Measurements from ENCODE around the gene PRG3. TPM values are rescaled to one million over a fixed set of nuclear protein-coding genes. Genes with fewer than 3 reads are reported as not detected.

The PRG3 gene
- total RNA-seq, 2 experiments from 2014 or later: not detected

GRCh38 chr11:57327721-57328120 is 53.2 kb downstream of the PRG3 start:
- Histone ChIP-seq H3K9me3 (ENCODE audit: control insufficient read depth in 1 of 2, insufficient read depth in 1 of 2, low read length in 2 of 2) (no peaks in the 10 kb centered on the region), H3K27me3 (ENCODE audit: control insufficient read depth in 1 of 2, insufficient read depth in 2 of 2, low read length in 2 of 2) (no peaks in the 10 kb centered on the region), H3K4me1 (ENCODE audit: insufficient read depth, low read length) (peaks cover 25% of the 10 kb centered on the region), H3K27ac (ENCODE audit: low read depth in 1 of 2, low read length in 2 of 2) (no peak overlapping the region), H3K4me3 (ENCODE audit: low read length) (no peak overlapping the region), H3K36me3 (ENCODE audit: insufficient read depth, low read length) (peaks cover 65% of the 10 kb centered on the region)
- H3K27me3 Mint-ChIP-seq: no peaks in the 10 kb centered on the region
- ATAC-seq (ENCODE audit: poor library complexity): no peak
- H3K4me1 Mint-ChIP-seq (ENCODE audit: low read depth): peaks cover 40% of the 10 kb centered on the region
- peak overlapping the region; percentile 70 for H3K4me3 Mint-ChIP-seq
- DNase-seq: no peak
- peak overlapping the region; percentile 95 for H3K27ac Mint-ChIP-seq
- ChIA-PET POLR2A (no interaction called here), CTCF (no interaction called here)
- H3K36me3 Mint-ChIP-seq (ENCODE audit: low read depth): peaks cover 84% of the 10 kb centered on the region
- no peaks in the 10 kb centered on the region for H3K9me3 Mint-ChIP-seq
- intact Hi-C loops (cut with DNase I, micrococcal nuclease): loop anchor here (5.0 to 10.0 kb wide), 4 partner anchors 330 to 1817 kb away; partner anchors contain the start of genes CLP1 (in 1 of the 2), FAM111A (in 1 of the 2) and SELENOH (in 1 of the 2)
- TF ChIP-seq CTCF (IDR thresholded peaks at IDR 0.05): no peak

Other genes starting within 250 kb of the PRG3 start
- not detected for gene LRRC55, start 199.2 kb downstream of the PRG3 start, total RNA-seq
- gene APLNR, start 143.9 kb downstream of the PRG3 start, total RNA-seq: not detected
- 10 to 100 TPM; 12.9 to 13.2 TPM for gene TNKS1BP1, start 56.2 kb downstream of the PRG3 start, total RNA-seq
- 10 to 100 TPM; 36.7 to 41.2 TPM for gene SSRP1, start 45.3 kb downstream of the PRG3 start, total RNA-seq
- gene P2RX3, start 42.8 kb downstream of the PRG3 start, total RNA-seq: not detected
- gene PRG2, start 9.5 kb upstream of the PRG3 start, total RNA-seq: 1 to 10 TPM in 1 of 2 experiments, under 1 TPM in 1; 0.53 to 1.1 TPM
- 1 to 10 TPM; 6.9 to 7.3 TPM for gene SLC43A3, start 46.0 kb upstream of the PRG3 start, total RNA-seq
- under 1 TPM; 0.17 to 0.19 TPM for gene RTN4RL2, start 79.4 kb upstream of the PRG3 start, total RNA-seq
- 1 to 10 TPM; 3.1 to 4.2 TPM for gene SLC43A1, start 134.6 kb upstream of the PRG3 start, total RNA-seq
- 10 to 100 TPM; 28.0 TPM for gene TIMM10, start 149.6 kb upstream of the PRG3 start, total RNA-seq
- not detected for gene SMTNL1, start 156.4 kb upstream of the PRG3 start, total RNA-seq
- gene UBE2L6, start 186.5 kb upstream of the PRG3 start, total RNA-seq: 10 to 100 TPM; 35.0 to 36.2 TPM
- under 1 TPM in 1 of 2 experiments, not detected in 1; 0.53 TPM for gene SERPING1, start 216.5 kb upstream of the PRG3 start, total RNA-seq